Measurements from ENCODE around the gene VPS37D.
"Not testable (repeated sequence)": the region's sequence is repeated elsewhere in the genome, so short reads cannot be mapped to it uniquely, and the experiment has no call there.

Gene VPS37D

GRCh38 chr7:73667344-73668102, at the start of gene VPS37D:
TSS of gene VPS37D (plus strand) at chr7:73667831. CDS start at chr7:73667959, 128 bp downstream.
- Mint-ChIP-seq H3K9me3 (peaks cover 0 to 6% of the 10 kb centered on the region in 2 donors), H3K27me3 (peaks cover 75% of the 10 kb centered on the region), H3K4me1 (peaks cover 13% of the 10 kb centered on the region), H3K27ac (peak within 1 kb of the TSS in 1 of 2 donors; percentile 40), H3K4me3 (peak within 1 kb of the TSS; percentile 78 to 79)
- DNase-seq (peak; percentile 90 to 95), ATAC-seq (peak; percentile 91)

GRCh38 chr7:73618538-73618937, 49.1 kb upstream of the VPS37D start:
- H3K9me3 Mint-ChIP-seq = no peaks in the 10 kb centered on the region
- DNase-seq (no peak), ATAC-seq (no peak)
- H3K27me3 Mint-ChIP-seq = peaks cover 63% of the 10 kb centered on the region
- H3K4me1 Mint-ChIP-seq = peaks cover 11% of the 10 kb centered on the region
- H3K4me3 Mint-ChIP-seq = no peak overlapping the region
- no peak overlapping the region for H3K27ac Mint-ChIP-seq

GRCh38 chr7:73619394-73619793, 48.2 kb upstream of the VPS37D start:
- Mint-ChIP-seq H3K27me3 (peaks cover 63% of the 10 kb centered on the region), H3K4me1 (peaks cover 16% of the 10 kb centered on the region)
- not testable (repeated sequence) for ATAC-seq, H3K27ac Mint-ChIP-seq, DNase-seq, H3K4me3 Mint-ChIP-seq, H3K9me3 Mint-ChIP-seq

GRCh38 chr7:73621168-73622063, 46.2 kb upstream of the VPS37D start:
- Mint-ChIP-seq H3K9me3 (no peaks in the 10 kb centered on the region), H3K4me1 (peaks cover 16% of the 10 kb centered on the region), H3K27me3 (peaks cover 74% of the 10 kb centered on the region), H3K4me3 (no peak overlapping the region), H3K27ac (no peak overlapping the region)
- no peak for ATAC-seq
- DNase-seq = no peak

- no peak overlapping the region for H3K27ac Mint-ChIP-seq
- ATAC-seq = no peak
- no peak for DNase-seq
- H3K9me3 Mint-ChIP-seq = no peaks in the 10 kb centered on the region
- H3K4me1 Mint-ChIP-seq = peaks cover 16% of the 10 kb centered on the region
- H3K27me3 Mint-ChIP-seq = peaks cover 85% of the 10 kb centered on the region
- no peak overlapping the region for H3K4me3 Mint-ChIP-seq
These were observed 45.1 kb upstream of the VPS37D start for GRCh38 chr7:73622527-73622908.

- peaks cover 91% of the 10 kb centered on the region for H3K27me3 Mint-ChIP-seq
- peak overlapping the region; percentile 66 to 67 for H3K4me3 Mint-ChIP-seq
- H3K9me3 Mint-ChIP-seq = no peaks in the 10 kb centered on the region
- ATAC-seq (peak; percentile 34), DNase-seq (no peak)
- no peak overlapping the region for H3K27ac Mint-ChIP-seq
- peaks cover 16% of the 10 kb centered on the region for H3K4me1 Mint-ChIP-seq
These were observed 44.5 kb upstream of the VPS37D start for GRCh38 chr7:73622909-73623797.

- peak within 1 kb of the TSS; percentile 45 to 67 for H3K4me3 Mint-ChIP-seq
- DNase-seq (peak; percentile 47), ATAC-seq (peak; percentile 81)
- H3K27me3 Mint-ChIP-seq = peaks cover 92% of the 10 kb centered on the region
- H3K9me3 Mint-ChIP-seq = no peaks in the 10 kb centered on the region
- no peak within 1 kb of the TSS for H3K27ac Mint-ChIP-seq
- H3K4me1 Mint-ChIP-seq = peaks cover 16% of the 10 kb centered on the region
These were observed 43.6 kb upstream of the VPS37D start, which contains the start of gene MLXIPL for GRCh38 chr7:73623798-73624668. TSS of gene MLXIPL (minus strand) at chr7:73624522. CDS start at chr7:73624492, 30 bp downstream.

GRCh38 chr7:73624669-73625001, 43.0 kb upstream of the VPS37D start:
- DNase-seq = no peak
- peaks cover 94% of the 10 kb centered on the region for H3K27me3 Mint-ChIP-seq
- no peak overlapping the region for H3K27ac Mint-ChIP-seq
- peaks cover 16% of the 10 kb centered on the region for H3K4me1 Mint-ChIP-seq
- peak overlapping the region; percentile 35 to 45 for H3K4me3 Mint-ChIP-seq
- ATAC-seq = no peak
- H3K9me3 Mint-ChIP-seq = no peaks in the 10 kb centered on the region

GRCh38 chr7:73625276-73625675, 42.4 kb upstream of the VPS37D start:
- H3K27ac Mint-ChIP-seq = no peak overlapping the region
- peaks cover 16% of the 10 kb centered on the region for H3K4me1 Mint-ChIP-seq
- H3K9me3 Mint-ChIP-seq = no peaks in the 10 kb centered on the region
- DNase-seq (no peak), ATAC-seq (no peak)
- peaks cover 88% of the 10 kb centered on the region for H3K27me3 Mint-ChIP-seq
- no peak overlapping the region for H3K4me3 Mint-ChIP-seq

GRCh38 chr7:73626814-73627213, 40.8 kb upstream of the VPS37D start:
- H3K4me1 Mint-ChIP-seq = peaks cover 16% of the 10 kb centered on the region
- H3K4me3 Mint-ChIP-seq = no peak overlapping the region
- no peak overlapping the region for H3K27ac Mint-ChIP-seq
- no peaks in the 10 kb centered on the region for H3K9me3 Mint-ChIP-seq
- no peak for ATAC-seq
- no peak for DNase-seq
- peaks cover 82% of the 10 kb centered on the region for H3K27me3 Mint-ChIP-seq

- DNase-seq = no peak
- H3K9me3 Mint-ChIP-seq = no peaks in the 10 kb centered on the region
- no peak overlapping the region for H3K4me3 Mint-ChIP-seq
- peaks cover 82% of the 10 kb centered on the region for H3K27me3 Mint-ChIP-seq
- no peak for ATAC-seq
- peaks cover 6% of the 10 kb centered on the region for H3K4me1 Mint-ChIP-seq
- no peak overlapping the region for H3K27ac Mint-ChIP-seq
These were observed 39.1 kb upstream of the VPS37D start for GRCh38 chr7:73628504-73628903.

GRCh38 chr7:73631558-73631957, 36.1 kb upstream of the VPS37D start:
- DNase-seq (no peak), ATAC-seq (no peak)
- Mint-ChIP-seq H3K9me3 (no peaks in the 10 kb centered on the region), H3K4me1 (peaks cover 5% of the 10 kb centered on the region), H3K27ac (no peak overlapping the region), H3K27me3 (peaks cover 56% of the 10 kb centered on the region), H3K4me3 (no peak overlapping the region)

- DNase-seq (no peak), ATAC-seq (no peak)
- no peak overlapping the region for H3K27ac Mint-ChIP-seq
- H3K4me1 Mint-ChIP-seq = peaks cover 5% of the 10 kb centered on the region
- peaks cover 38% of the 10 kb centered on the region for H3K27me3 Mint-ChIP-seq
- H3K9me3 Mint-ChIP-seq = no peaks in the 10 kb centered on the region
- H3K4me3 Mint-ChIP-seq = no peak overlapping the region
These were observed 34.3 kb upstream of the VPS37D start for GRCh38 chr7:73633323-73633722.

- no peak overlapping the region for H3K27ac Mint-ChIP-seq
- no peak for DNase-seq
- no peaks in the 10 kb centered on the region for H3K9me3 Mint-ChIP-seq
These were observed 33.8 kb upstream of the VPS37D start for GRCh38 chr7:73633844-73634243.

More at GRCh38 chr7:73633844-73634243, 33.8 kb upstream of the VPS37D start:
- ATAC-seq = no peak
- no peak overlapping the region for H3K4me3 Mint-ChIP-seq
- peaks cover 5% of the 10 kb centered on the region for H3K4me1 Mint-ChIP-seq
- H3K27me3 Mint-ChIP-seq = peaks cover 33% of the 10 kb centered on the region
